K562 (cell line): ENCODE measurements around the gene TRNP1. TPM values are rescaled to one million over a fixed set of nuclear protein-coding genes. Genes with fewer than 3 reads are reported as not detected.

Experiments
- BCL6 ChIP-seq: fragments of 250-450 bp; sonication (Bioruptor Pico); IDR thresholded peaks from 2 replicates; pipeline ENCODE4 v1.4.0; 2020
- FOXJ2 ChIP-seq: fragments of 200-800 bp; sonication (Bioruptor generic); IDR thresholded peaks from 2 replicates; pipeline ENCODE4 v1.6.1; 2016; ENCODE audit warnings: missing genetic modification characterization, missing compliant biosample characterization
- HIVEP1 ChIP-seq: fragments of 250-450 bp; sonication (Bioruptor Pico); IDR thresholded peaks from 2 replicates; pipeline ENCODE4 v1.4.0; 2020; ENCODE audit warnings: mild to moderate bottlenecking
- HSF4 ChIP-seq: fragments of 250-450 bp; sonication (Bioruptor Pico); IDR thresholded peaks from 2 replicates; pipeline ENCODE4 v2.1.2; 2022; ENCODE audit warnings: mild to moderate bottlenecking, moderate library complexity, borderline replicate concordance
- MECOM ChIP-seq: fragments of 250-450 bp; sonication (Bioruptor Pico); IDR thresholded peaks from 2 replicates; pipeline ENCODE4 v1.8.0; 2022; ENCODE audit warnings: inconsistent platforms
- MXI1 ChIP-seq: IDR thresholded peaks from 2 replicates; pipeline ENCODE4 v1.6.1; 2011; ENCODE audit warnings: low read depth, mild to moderate bottlenecking, improper control_type of control experiment, low read length
- NCOA6 ChIP-seq: fragments of 450-650 bp; IDR thresholded peaks from 2 replicates; pipeline ENCODE4 v1.6.1; 2017; ENCODE audit warnings: mild to moderate bottlenecking
- NONO ChIP-seq, 2 experiments: fragments of 200-400 bp in 1 of 2; fragments of 450-650 bp in 1 of 2; formaldehyde crosslinking in 1 of 2; IDR thresholded peaks; 2 replicates each; pipeline ENCODE4 v1.6.1; 2017; ENCODE audit warnings: low read depth in 2 of 2, mild to moderate bottlenecking in 2 of 2, moderate library complexity in 2 of 2, low read length in 1 of 2
- POLR2A ChIP-seq: fragments of 450-650 bp; conservative IDR thresholded peaks from 2 replicates; pipeline ENCODE4 v1.6.1; 2016
- POLR2AphosphoS2 ChIP-seq: IDR thresholded peaks from 2 replicates; pipeline ENCODE4 v1.6.1; 2012; ENCODE audit warnings: low read length, improper control_type of control experiment
- PTTG1 ChIP-seq: fragments of 450-650 bp; IDR thresholded peaks from 2 replicates; pipeline ENCODE4 v1.6.1; 2016; ENCODE audit warnings: low read depth, mild to moderate bottlenecking, missing genetic modification characterization, missing compliant biosample characterization
- RBM14 ChIP-seq: fragments of 200-400 bp; formaldehyde crosslinking; IDR thresholded peaks from 2 replicates; pipeline ENCODE4 v1.6.1; 2018; ENCODE audit warnings: low read depth, mild to moderate bottlenecking, low read length, moderate library complexity, borderline replicate concordance; ENCODE audit not compliant: insufficient read depth
- SP2 ChIP-seq: IDR thresholded peaks from 2 replicates; pipeline ENCODE4 v1.6.1; 2011; ENCODE audit warnings: mild to moderate bottlenecking, low read depth, low read length, moderate library complexity; ENCODE audit not compliant: poor library complexity, severe bottlenecking; ENCODE audit errors: extremely low read depth
- ZNF175 ChIP-seq: fragments of 200-800 bp; sonication (Bioruptor generic); IDR thresholded peaks from 2 replicates; pipeline ENCODE4 v1.6.1; 2016; ENCODE audit warnings: low read depth, mild to moderate bottlenecking, missing genetic modification characterization, missing compliant biosample characterization
- ZNF217 ChIP-seq: sonication (generic); formaldehyde crosslinking; IDR thresholded peaks from 2 replicates; pipeline ENCODE4 v1.8.0; 2022; ENCODE audit warnings: mild to moderate bottlenecking, missing genetic modification reagents
- ZNF699 ChIP-seq: fragments of 250-450 bp; sonication (Bioruptor Pico); IDR thresholded peaks from 2 replicates; pipeline ENCODE4 v1.8.0; 2021; ENCODE audit warnings: mild to moderate bottlenecking, moderate library complexity; ENCODE audit not compliant: insufficient replicate concordance
- polyA plus RNA-seq, 8 experiments: library from polyadenylated mRNA; depleted of rRNA in 4 of 8; stranded (reverse) in 5 of 8; unstranded in 3 of 8; fragments of >200 nt; fragmentation: Nextera tagmentation in 2 of 8; fragmentation: Illumina TruSeq in 1 of 8; extraction: Ambion mirVana in 2 of 8; extraction: Trizol in 1 of 8; gene quantifications; 2 replicates each; pipeline versions ENCODE4 v1.2.1 to v1.2.3, GENCODE V29; 2011 to 2014; ENCODE audit warnings: inconsistent platforms in 1 of 8, missing spikeins in 1 of 8
- total RNA-seq, 7 experiments: library from RNA; depleted of rRNA in 6 of 7; stranded (reverse); fragments of >200 nt in 6 of 7; fragmentation: Illumina TruSeq in 2 of 7; extraction: Trizol in 2 of 7; gene quantifications; 2 replicates each; pipeline versions ENCODE4 v1.2.1 to v1.2.3, GENCODE V29; 2011 to 2021; ENCODE audit warnings: low replicate concordance in 1 of 7
- TF ChIP-seq, protein P1 (sequence below), 2 experiments: IDR thresholded peaks; 2 replicates each; pipeline ENCODE4 v1.6.1; 2012; ENCODE audit warnings: improper control_type of control experiment in 2 of 2, low read depth in 2 of 2, low read length in 2 of 2, borderline replicate concordance in 1 of 2
- TF ChIP-seq, protein P2 (sequence below): sonication (generic); formaldehyde crosslinking; IDR thresholded peaks from 2 replicates; pipeline ENCODE4 v1.5.0; 2020; ENCODE audit warnings: missing genetic modification reagents
- TF ChIP-seq, protein P3 (sequence below): sonication (generic); formaldehyde crosslinking; IDR thresholded peaks from 2 replicates; pipeline ENCODE4 v1.9.0; 2022; ENCODE audit warnings: mild to moderate bottlenecking, missing genetic modification reagents
- TF ChIP-seq, protein P4 (sequence below): fragments of 450-650 bp; formaldehyde crosslinking; IDR thresholded peaks from 2 replicates; pipeline ENCODE4 v1.4.0; 2022; ENCODE audit warnings: missing genetic modification characterization
- TF ChIP-seq, protein P5 (sequence below): fragments of 450-650 bp; IDR thresholded peaks from 2 replicates; pipeline ENCODE4 v1.6.1; 2014; ENCODE audit warnings: low read depth, mild to moderate bottlenecking, moderate library complexity, borderline replicate concordance

TRNP1 gene
- total and polyA plus RNA-seq, 9 of the 15 experiments (the other 6 are each of a cell fraction or from before 2014, with no cell fraction given): 0.03 to 1.3 (median 0.95) TPM

DNA sequence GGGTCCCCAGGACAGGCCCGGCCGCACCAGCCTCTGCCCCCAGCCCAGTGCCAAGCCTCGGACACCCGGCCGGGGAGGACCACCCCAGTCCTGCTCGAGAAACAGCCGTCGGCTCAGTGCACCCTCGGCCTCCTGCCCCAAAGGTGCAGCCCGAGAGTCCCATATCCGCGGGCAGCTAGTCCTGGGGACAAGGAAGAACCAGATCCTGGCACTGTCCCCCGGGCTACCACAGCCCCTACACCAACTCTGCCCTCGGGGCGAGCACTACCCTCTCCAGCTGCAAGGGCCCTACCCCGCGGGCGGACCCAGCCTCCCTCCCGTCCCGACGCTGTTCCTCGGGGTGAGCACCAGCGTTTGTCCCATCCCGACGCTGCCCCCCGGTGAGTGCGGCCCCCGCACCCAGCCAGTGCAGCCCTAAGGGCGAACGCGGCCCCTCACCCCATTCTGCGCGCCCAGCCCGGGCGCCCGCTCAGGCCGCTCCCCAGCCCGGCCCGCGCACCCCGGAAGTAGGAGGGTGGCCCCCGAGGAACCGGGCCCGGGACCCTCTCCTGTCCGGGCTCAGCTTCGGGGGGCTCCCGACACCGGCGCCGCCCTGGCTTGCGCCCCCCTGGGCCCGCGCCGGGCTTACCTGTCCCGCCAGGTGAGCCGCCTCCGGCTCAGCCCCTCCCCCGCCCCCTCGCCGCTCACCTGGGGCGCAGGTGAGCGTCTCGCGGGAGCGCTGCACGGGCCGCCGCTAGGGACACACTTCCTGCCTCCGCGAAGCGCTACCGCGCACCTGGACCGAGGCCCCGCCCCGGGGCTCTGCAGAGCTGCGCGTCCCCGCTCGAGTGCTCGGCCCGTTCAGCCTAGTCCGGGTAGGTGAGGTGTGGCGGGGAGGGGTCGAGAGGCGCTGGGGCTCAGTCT is 33.5 kb upstream of the TRNP1 start, which contains the start of gene KDF1 (continued):
- TF ChIP-seq, protein P1, sequence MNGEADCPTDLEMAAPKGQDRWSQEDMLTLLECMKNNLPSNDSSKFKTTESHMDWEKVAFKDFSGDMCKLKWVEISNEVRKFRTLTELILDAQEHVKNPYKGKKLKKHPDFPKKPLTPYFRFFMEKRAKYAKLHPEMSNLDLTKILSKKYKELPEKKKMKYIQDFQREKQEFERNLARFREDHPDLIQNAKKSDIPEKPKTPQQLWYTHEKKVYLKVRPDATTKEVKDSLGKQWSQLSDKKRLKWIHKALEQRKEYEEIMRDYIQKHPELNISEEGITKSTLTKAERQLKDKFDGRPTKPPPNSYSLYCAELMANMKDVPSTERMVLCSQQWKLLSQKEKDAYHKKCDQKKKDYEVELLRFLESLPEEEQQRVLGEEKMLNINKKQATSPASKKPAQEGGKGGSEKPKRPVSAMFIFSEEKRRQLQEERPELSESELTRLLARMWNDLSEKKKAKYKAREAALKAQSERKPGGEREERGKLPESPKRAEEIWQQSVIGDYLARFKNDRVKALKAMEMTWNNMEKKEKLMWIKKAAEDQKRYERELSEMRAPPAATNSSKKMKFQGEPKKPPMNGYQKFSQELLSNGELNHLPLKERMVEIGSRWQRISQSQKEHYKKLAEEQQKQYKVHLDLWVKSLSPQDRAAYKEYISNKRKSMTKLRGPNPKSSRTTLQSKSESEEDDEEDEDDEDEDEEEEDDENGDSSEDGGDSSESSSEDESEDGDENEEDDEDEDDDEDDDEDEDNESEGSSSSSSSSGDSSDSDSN (IDR thresholded peaks at IDR 0.05; ENCODE audit: borderline replicate concordance in 1 of 2, low read depth in 2 of 2, low read length in 2 of 2): 0 out of 4 replicates have a peak, but pooled peaks of 1 of the 2 experiments have one; percentile 41
- TF ChIP-seq, protein P2, sequence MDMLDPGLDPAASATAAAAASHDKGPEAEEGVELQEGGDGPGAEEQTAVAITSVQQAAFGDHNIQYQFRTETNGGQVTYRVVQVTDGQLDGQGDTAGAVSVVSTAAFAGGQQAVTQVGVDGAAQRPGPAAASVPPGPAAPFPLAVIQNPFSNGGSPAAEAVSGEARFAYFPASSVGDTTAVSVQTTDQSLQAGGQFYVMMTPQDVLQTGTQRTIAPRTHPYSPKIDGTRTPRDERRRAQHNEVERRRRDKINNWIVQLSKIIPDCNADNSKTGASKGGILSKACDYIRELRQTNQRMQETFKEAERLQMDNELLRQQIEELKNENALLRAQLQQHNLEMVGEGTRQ (CRISPR knock-in tag): no peak
- no peak for TF ChIP-seq MECOM (CRISPR knock-in tag)
- TF ChIP-seq BCL6 (CRISPR knock-in tag): no peak
- no peak for TF ChIP-seq POLR2A
- no peak for TF ChIP-seq FOXJ2 (tag)
- TF ChIP-seq ZNF699: no peak
- TF ChIP-seq POLR2AphosphoS2: no peak
- TF ChIP-seq PTTG1 (tag): no peak
- TF ChIP-seq MXI1: no peak
- TF ChIP-seq, protein P3, sequence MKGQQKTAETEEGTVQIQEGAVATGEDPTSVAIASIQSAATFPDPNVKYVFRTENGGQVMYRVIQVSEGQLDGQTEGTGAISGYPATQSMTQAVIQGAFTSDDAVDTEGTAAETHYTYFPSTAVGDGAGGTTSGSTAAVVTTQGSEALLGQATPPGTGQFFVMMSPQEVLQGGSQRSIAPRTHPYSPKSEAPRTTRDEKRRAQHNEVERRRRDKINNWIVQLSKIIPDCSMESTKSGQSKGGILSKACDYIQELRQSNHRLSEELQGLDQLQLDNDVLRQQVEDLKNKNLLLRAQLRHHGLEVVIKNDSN (CRISPR knock-in tag): no peak
- no peak for TF ChIP-seq RBM14
- TF ChIP-seq NONO (IDR thresholded peaks at IDR 0.05; ENCODE audit: low read depth in 2 of 2, low read length in 1 of 2): peak in 1 of 2 experiments; percentile 52; a peak in 1 of 4 replicates
- no peak for TF ChIP-seq HSF4 (CRISPR knock-in tag)
- TF ChIP-seq, protein P4, sequence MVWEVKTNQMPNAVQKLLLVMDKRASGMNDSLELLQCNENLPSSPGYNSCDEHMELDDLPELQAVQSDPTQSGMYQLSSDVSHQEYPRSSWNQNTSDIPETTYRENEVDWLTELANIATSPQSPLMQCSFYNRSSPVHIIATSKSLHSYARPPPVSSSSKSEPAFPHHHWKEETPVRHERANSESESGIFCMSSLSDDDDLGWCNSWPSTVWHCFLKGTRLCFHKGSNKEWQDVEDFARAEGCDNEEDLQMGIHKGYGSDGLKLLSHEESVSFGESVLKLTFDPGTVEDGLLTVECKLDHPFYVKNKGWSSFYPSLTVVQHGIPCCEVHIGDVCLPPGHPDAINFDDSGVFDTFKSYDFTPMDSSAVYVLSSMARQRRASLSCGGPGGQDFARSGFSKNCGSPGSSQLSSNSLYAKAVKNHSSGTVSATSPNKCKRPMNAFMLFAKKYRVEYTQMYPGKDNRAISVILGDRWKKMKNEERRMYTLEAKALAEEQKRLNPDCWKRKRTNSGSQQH (CRISPR knock-in tag): no peak
- no peak for TF ChIP-seq NCOA6
- TF ChIP-seq ZNF175 (CRISPR knock-in tag): no peak
- TF ChIP-seq ZNF217: no peak
- TF ChIP-seq, protein P5, sequence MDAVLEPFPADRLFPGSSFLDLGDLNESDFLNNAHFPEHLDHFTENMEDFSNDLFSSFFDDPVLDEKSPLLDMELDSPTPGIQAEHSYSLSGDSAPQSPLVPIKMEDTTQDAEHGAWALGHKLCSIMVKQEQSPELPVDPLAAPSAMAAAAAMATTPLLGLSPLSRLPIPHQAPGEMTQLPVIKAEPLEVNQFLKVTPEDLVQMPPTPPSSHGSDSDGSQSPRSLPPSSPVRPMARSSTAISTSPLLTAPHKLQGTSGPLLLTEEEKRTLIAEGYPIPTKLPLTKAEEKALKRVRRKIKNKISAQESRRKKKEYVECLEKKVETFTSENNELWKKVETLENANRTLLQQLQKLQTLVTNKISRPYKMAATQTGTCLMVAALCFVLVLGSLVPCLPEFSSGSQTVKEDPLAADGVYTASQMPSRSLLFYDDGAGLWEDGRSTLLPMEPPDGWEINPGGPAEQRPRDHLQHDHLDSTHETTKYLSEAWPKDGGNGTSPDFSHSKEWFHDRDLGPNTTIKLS: no peak
- no peak for TF ChIP-seq HIVEP1 (CRISPR knock-in tag)
- TF ChIP-seq SP2: no peak
